ENCODE data around the gene UBE2D2. TPM values are rescaled to one million over a fixed set of nuclear protein-coding genes. Genes with fewer than 3 reads are reported as not detected.
"Not testable (repeated sequence)": the region's sequence is repeated elsewhere in the genome, so short reads cannot be mapped to it uniquely, and the experiment has no call there.

The UBE2D2 gene
- total and polyA plus RNA-seq, 2 of the 13 experiments (the other 11 are each of a cell fraction or from before 2014, with no cell fraction given), result 79.1 to 109 TPM

DNA sequence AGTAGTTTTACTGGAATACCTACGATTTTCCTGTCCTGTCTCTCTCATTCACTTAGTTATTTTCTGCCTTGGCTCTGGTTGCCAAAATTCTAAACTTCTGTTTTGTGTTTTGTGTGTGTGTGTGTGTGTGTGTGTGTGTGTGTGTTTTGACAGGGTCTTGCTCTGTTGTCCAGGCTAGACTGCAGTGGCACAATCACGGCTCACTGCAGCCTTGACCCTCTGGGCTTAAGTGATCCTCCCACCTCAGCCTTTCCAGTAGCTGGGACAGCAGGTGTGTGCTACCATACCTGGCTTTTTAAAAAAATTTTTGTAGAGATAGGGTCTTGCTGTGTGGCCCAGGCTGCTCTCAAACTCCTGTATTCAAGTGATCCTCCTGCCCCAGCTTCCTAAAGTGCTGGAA lies 17.2 kb downstream of the UBE2D2 start:
- DNase-seq (ENCODE audit: low spot score) (no peak), FAIRE-seq (no peak), ATAC-seq (no peak)
- TF ChIP-seq ZNF121 (CRISPR knock-in tag; IDR thresholded peaks at IDR 0.05), result peak; percentile 92
- TF ChIP-seq, protein P1, sequence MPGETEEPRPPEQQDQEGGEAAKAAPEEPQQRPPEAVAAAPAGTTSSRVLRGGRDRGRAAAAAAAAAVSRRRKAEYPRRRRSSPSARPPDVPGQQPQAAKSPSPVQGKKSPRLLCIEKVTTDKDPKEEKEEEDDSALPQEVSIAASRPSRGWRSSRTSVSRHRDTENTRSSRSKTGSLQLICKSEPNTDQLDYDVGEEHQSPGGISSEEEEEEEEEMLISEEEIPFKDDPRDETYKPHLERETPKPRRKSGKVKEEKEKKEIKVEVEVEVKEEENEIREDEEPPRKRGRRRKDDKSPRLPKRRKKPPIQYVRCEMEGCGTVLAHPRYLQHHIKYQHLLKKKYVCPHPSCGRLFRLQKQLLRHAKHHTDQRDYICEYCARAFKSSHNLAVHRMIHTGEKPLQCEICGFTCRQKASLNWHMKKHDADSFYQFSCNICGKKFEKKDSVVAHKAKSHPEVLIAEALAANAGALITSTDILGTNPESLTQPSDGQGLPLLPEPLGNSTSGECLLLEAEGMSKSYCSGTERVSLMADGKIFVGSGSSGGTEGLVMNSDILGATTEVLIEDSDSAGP (CRISPR knock-in tag; IDR thresholded peaks at IDR 0.05; ENCODE audit: borderline replicate concordance), result no peak
- in situ Hi-C loops (cut with HindIII; ENCODE audit: extremely low pct_ligation_motif_present, low pct_unique_long_range_greater_than_20kb), result no loop called here
- Histone ChIP-seq H4K20me1 (ENCODE audit: insufficient read depth, low read length) (peaks cover 52% of the 10 kb centered on the region), H3K79me2 (ENCODE audit: insufficient read depth, low read length) (peaks cover 86% of the 10 kb centered on the region), H3K27ac (ENCODE audit: extremely low read length, insufficient read depth, low read length) (no peak overlapping the region), H3K27me3 (ENCODE audit: control insufficient read depth in 1 of 2, insufficient read depth in 2 of 2, low read length in 2 of 2) (no peaks in the 10 kb centered on the region), H3K36me3 (replicated peaks in 1 of 2; ENCODE audit: control insufficient read depth in 1 of 2, insufficient read depth in 2 of 2, low read length in 2 of 2) (peaks cover 5 to 8% of the 10 kb centered on the region in 2 experiments; a peak in 3 of 5 replicates), H2AFZ (ENCODE audit: low read length) (no peak overlapping the region), H3K4me3 (replicated peaks in 1 of 3; ENCODE audit: insufficient read depth in 1 of 3, low read depth in 2 of 3, low read length in 3 of 3) (no peak overlapping the region), H3K9me3 (ENCODE audit: low read length) (no peaks in the 10 kb centered on the region), H3K9ac (ENCODE audit: insufficient read depth, low read depth, low read length) (no peak overlapping the region), H3K4me2 (ENCODE audit: low read depth, low read length) (no peak overlapping the region), H3K4me1 (ENCODE audit: insufficient read depth, low read length) (peaks cover 59% of the 10 kb centered on the region)
- intact Hi-C loops (cut with micrococcal nuclease; ENCODE audit: unreplicated experiment), result loop anchor here (5.0 kb wide), 1 partner anchor 51 kb away; no protein-coding TSS in a partner anchor
- BruUV-seq (replicated peaks), result no TSS peak
- 78% methylated on average over 2 of the region's 2 CpGs for WGBS (ENCODE audit: low lambda C conversion rate)
- ChIA-PET CTCF (ENCODE audit: low intra/inter-chr PET ratio, low total read pairs) (no interaction called here), POLR2A (no interaction called here)

DNA sequence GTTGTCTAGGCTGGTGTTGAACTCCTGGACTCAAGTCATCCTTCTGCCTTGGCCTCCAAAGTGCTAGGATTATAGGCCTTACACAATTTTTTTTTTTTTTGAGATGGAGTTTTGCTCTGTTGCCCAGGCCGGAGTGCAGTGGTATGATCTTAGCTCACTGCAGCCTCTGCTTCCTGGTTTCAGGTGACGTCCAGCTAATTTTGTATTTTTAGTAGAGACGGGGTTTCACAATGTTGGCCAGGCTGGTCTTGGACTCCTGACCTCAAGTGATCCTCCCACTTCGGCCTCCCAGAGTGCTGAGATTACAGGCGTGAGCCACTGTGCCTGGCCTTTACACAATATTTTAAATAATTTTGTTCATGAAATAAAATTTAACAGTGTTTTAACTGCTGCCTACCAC lies 21.0 kb downstream of the UBE2D2 start:
- FAIRE-seq; H3K27me3 ChIP-seq (ENCODE audit: control insufficient read depth in 1 of 2, insufficient read depth in 2 of 2, low read length in 2 of 2); H3K4me2 ChIP-seq (ENCODE audit: low read depth, low read length); H2AFZ ChIP-seq (ENCODE audit: low read length); H3K4me3 ChIP-seq (replicated peaks in 1 of 3; ENCODE audit: insufficient read depth in 1 of 3, low read depth in 2 of 3, low read length in 3 of 3); CTCF ChIA-PET (ENCODE audit: low intra/inter-chr PET ratio, low total read pairs); H3K9ac ChIP-seq (ENCODE audit: insufficient read depth, low read depth, low read length); BruUV-seq (replicated peaks); H3K9me3 ChIP-seq (ENCODE audit: low read length); POLR2A ChIA-PET; in situ Hi-C loops (cut with HindIII; ENCODE audit: extremely low pct_ligation_motif_present, low pct_unique_long_range_greater_than_20kb); intact Hi-C loops (cut with micrococcal nuclease; ENCODE audit: unreplicated experiment): not testable (repeated sequence)
- peaks cover 30% of the 10 kb centered on the region for H4K20me1 ChIP-seq (ENCODE audit: insufficient read depth, low read length)
- DNase-seq (ENCODE audit: low spot score) (peak; percentile 12), ATAC-seq (peak; percentile 54)
- H3K79me2 ChIP-seq (ENCODE audit: insufficient read depth, low read length), result peaks cover 80% of the 10 kb centered on the region
- 66% methylated on average over 5 of the region's 5 CpGs for WGBS (ENCODE audit: low lambda C conversion rate)
- TF ChIP-seq, protein P2, sequence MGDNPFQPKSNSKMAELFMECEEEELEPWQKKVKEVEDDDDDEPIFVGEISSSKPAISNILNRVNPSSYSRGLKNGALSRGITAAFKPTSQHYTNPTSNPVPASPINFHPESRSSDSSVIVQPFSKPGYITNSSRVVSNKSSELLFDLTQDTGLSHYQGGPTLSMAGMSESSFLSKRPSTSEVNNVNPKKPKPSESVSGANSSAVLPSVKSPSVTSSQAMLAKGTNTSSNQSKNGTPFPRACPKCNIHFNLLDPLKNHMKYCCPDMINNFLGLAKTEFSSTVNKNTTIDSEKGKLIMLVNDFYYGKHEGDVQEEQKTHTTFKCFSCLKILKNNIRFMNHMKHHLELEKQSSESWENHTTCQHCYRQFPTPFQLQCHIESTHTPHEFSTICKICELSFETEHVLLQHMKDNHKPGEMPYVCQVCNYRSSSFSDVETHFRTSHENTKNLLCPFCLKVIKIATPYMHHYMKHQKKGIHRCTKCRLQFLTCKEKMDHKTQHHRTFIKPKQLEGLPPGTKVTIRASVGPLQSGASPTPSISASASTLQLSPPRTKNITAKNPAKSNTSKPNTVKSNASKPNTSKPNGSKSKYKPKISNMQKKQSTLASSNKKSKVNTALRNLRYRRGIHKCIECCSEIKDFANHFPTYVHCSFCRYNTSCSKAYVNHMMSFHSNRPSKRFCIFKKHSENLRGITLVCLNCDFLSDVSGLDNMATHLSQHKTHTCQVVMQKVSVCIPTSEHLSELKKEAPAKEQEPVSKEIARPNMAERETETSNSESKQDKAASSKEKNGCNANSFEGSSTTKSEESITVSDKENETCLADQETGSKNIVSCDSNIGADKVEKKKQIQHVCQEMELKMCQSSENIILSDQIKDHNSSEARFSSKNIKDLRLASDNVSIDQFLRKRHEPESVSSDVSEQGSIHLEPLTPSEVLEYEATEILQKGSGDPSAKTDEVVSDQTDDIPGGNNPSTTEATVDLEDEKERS (CRISPR knock-in tag; IDR thresholded peaks at IDR 0.05), result 0 out of 2 replicates have a peak, but pooled peaks have one; percentile 31
- TF ChIP-seq HNF4A (CRISPR knock-in tag; IDR thresholded peaks at IDR 0.05), result peak; percentile 47
- peak; percentile 27; the same call in 1 of the 2 replicates for TF ChIP-seq ELF1 (CRISPR knock-in tag; IDR thresholded peaks at IDR 0.05)
- TF ChIP-seq ZNF121 (CRISPR knock-in tag; IDR thresholded peaks at IDR 0.05), result peak; percentile 93
- TF ChIP-seq ZMYM3 (CRISPR knock-in tag; IDR thresholded peaks at IDR 0.05), result peak; percentile 77; the same call in 1 of the 2 replicates
- TF ChIP-seq SP5 (CRISPR knock-in tag; IDR thresholded peaks at IDR 0.05; ENCODE audit: borderline replicate concordance, low read depth), result 0 out of 2 replicates have a peak, but pooled peaks have one; percentile 36
- TF ChIP-seq, protein P3, sequence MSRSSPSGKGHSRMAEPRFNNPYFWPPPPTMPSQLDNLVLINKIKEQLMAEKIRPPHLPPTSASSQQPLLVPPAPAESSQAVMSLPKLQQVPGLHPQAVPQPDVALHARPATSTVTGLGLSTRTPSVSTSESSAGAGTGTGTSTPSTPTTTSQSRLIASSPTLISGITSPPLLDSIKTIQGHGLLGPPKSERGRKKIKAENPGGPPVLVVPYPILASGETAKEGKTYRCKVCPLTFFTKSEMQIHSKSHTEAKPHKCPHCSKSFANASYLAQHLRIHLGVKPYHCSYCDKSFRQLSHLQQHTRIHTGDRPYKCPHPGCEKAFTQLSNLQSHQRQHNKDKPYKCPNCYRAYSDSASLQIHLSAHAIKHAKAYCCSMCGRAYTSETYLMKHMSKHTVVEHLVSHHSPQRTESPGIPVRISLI (CRISPR knock-in tag; IDR thresholded peaks at IDR 0.05; ENCODE audit: borderline replicate concordance), result peak; percentile 57; the same call in 1 of the 2 replicates
- TF ChIP-seq, protein P4, sequence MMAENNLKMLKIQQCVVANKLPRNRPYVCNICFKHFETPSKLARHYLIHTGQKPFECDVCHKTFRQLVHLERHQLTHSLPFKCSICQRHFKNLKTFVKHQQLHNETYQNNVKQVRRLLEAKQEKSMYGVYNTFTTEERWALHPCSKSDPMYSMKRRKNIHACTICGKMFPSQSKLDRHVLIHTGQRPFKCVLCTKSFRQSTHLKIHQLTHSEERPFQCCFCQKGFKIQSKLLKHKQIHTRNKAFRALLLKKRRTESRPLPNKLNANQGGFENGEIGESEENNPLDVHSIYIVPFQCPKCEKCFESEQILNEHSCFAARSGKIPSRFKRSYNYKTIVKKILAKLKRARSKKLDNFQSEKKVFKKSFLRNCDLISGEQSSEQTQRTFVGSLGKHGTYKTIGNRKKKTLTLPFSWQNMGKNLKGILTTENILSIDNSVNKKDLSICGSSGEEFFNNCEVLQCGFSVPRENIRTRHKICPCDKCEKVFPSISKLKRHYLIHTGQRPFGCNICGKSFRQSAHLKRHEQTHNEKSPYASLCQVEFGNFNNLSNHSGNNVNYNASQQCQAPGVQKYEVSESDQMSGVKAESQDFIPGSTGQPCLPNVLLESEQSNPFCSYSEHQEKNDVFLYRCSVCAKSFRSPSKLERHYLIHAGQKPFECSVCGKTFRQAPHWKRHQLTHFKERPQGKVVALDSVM (CRISPR knock-in tag; IDR thresholded peaks at IDR 0.05), result peak; percentile 99
- H3K36me3 ChIP-seq (replicated peaks in 1 of 2; ENCODE audit: control insufficient read depth in 1 of 2, insufficient read depth in 2 of 2, low read length in 2 of 2), result peaks cover 9 to 16% of the 10 kb centered on the region in 2 experiments; a peak in 4 of 5 replicates
- peak overlapping the region; percentile 48 for H3K27ac ChIP-seq (ENCODE audit: extremely low read length, insufficient read depth, low read length)
- H3K4me1 ChIP-seq (ENCODE audit: insufficient read depth, low read length), result peaks cover 32% of the 10 kb centered on the region
